ENCODE results near the gene HMOX1.
"Not testable (repeated sequence)": the region's sequence is repeated elsewhere in the genome, so short reads cannot be mapped to it uniquely, and the experiment has no call there.

HMOX1 gene

DNA sequence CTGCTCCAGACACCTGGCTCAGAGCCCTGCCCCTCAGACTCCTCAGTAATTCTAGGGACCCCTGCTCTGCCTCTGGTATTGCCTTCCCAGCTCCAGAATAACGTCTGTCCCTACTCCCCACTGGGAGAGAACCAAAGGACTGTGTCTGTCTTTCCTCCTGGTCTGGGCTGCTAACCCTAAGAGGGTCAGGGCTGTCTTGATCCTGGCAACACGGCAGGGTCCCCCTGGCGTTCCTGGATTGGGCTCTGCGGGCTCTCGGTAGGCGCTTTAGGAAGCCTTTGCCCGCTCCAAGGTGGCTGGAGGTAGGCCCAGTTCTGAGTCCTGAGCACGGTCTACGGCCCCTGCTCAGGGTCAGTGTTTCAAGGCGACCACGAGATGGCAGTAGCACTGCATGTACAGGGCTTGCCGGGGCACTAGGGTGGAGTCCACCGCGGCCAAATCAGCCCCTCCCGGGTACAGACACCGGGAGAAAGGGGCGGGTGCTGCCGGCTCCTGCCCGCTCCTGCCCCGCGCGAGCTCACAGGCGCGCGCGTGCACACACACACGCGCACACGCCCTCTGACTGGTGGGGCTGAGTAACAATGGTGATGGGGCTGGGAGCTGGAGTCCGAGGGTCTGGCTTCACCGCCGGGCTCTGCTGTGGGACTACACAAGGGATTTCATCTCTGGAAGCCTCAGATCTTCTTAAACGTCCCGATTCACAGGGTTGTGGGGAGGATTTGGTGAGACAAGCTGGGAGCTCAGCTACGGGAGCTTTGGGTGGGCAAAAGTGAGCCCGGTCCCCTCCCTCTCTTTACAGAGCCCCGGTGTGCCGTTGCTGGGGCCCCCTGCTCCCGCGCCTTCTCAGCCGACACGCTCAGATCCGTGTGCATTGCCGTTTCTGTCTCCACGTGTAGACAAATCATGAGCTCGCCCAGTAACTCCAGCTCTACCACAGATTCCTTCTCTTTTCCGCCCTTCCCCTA lies 30.1 kb upstream of the HMOX1 start:
- peak; percentile 96 for DNase-seq (ENCODE audit: low spot score)

DNA sequence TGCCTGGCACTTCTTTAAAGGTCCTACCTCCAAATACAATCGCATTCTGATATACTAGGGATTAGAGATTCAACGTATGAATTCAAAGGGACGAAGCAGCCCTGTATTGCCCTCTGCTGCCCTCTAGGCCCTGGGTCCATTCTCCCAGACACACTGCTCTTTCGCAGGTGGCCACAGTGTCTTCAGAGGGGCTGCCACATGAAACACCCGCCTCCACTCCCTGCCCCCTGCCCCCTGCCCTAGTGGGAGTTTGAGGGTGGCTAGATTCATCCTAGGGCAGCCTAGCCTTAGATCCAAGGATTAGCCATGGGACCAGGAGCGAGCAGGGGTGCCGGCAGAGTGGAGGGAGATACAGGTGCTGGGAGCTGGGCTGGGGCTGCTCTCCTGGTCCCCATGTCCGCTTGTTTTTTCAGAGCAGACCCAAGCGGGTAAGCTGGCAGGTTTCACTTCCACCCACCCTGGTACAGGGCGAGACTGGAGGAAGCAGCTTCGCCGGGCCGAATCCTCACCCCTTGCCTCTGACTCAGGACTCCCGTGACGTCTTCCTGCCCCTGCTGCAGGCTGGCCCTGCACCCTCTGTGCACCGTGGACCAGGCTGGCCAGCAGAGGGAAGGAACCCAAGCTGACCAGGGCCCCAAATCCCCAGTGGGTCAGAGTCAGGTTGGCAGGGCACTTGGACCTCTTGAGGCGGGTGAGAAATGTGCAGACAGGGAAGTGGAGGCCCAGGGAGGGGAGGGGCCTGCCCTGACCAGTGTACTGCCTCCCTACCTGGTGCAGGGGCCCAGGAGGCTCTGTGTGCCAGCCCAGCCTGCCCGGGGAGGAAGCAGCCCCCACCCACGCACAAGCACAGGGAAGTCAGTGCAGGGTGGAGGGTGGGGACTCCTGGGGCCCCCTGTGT lies 28.4 kb upstream of the HMOX1 start:
- peak; percentile 40 for DNase-seq (ENCODE audit: low spot score)

- DNase-seq (ENCODE audit: low spot score): no peak
These were observed 27.6 kb upstream of the HMOX1 start for GRCh38 chr22:35353318-35353717.

DNA sequence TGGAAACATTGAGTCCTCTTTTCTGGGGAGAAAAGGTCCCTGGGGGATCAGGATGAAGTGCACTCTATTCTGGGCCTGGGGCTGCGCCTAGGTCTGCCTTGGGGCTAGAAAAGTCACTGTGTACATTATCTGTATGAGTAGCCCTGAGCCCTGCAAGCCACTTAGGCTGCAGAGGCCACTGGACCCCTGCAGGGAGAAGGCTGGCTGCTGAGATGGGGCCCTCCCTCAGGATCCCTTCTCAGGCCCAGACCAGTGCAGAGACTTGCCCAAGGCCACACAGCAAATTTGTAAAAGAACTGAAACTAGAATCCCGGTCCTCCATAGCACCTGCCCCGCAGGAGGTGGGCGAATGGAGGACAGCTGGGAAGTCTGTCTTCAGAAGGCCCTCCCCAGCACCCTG lies 26.8 kb upstream of the HMOX1 start:
- DNase-seq (ENCODE audit: low spot score): no peak

DNA sequence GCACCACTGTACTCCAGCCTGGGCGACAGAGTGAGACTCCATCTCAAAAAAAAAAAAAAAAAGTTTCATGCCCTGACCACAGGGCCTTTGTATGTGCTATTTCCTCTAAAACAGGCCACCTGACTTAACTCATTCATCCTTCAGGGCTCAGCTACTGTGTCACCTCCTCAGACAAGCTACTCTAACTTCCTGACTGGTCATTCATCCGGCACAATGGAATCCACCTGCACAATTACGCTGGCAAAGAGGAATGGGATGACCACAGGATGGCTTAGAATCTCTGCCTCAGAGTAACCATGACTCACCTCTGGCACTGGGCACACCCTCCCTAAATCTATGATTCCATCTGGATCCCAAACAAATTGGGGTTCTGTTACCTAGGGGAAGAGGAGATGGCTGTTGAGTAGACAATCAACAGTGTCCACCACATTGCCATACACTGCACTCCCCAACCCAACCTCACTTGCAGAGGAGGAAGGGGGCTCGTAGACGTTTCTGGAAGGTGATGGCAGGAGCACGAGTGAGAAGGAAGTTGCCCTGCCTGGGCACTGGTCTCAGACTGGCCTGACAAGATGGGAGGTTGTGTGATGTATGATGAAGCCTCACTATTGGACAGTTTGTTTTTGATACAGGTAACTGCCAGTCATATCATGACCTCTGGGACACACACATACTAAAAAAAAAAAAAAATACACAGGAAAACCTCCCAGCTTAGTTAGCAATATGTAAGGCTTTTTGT lies 22.8 kb upstream of the HMOX1 start:
- DNase-seq (ENCODE audit: low spot score): peak; percentile 51

DNA sequence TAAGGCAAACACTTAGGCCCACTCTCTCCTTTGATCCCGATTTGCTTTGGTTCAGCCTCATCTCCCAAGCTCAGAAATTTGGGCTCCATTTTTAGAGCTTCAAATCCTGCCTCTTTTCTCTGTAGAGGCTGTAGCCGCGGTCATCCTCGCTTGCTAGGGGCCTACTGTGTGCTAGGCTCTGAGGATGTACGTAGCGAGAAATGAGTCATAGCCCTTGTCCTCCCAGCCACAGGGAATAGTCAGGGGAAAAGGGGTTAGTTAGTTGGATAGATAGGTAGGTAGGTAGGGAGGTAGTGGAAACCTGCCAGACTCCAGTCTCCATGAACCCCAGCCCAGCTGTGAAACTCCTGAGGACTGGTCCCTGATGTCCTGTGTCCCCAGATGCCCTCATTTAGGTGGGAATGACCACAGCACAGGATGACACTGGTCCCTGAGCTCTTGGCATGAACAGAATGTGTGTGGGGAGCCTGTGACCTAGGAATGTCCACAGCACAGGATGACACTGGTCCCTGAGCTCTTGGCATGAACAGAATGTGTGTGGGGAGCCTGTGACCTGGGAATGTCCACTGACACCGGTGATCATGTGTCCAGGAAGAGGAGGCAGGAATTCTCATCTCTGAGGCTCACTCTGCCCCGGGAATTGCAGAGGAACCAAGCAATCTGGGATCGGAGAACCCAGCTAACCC lies 21.4 kb upstream of the HMOX1 start:
- no peak for DNase-seq (ENCODE audit: low spot score)

DNA sequence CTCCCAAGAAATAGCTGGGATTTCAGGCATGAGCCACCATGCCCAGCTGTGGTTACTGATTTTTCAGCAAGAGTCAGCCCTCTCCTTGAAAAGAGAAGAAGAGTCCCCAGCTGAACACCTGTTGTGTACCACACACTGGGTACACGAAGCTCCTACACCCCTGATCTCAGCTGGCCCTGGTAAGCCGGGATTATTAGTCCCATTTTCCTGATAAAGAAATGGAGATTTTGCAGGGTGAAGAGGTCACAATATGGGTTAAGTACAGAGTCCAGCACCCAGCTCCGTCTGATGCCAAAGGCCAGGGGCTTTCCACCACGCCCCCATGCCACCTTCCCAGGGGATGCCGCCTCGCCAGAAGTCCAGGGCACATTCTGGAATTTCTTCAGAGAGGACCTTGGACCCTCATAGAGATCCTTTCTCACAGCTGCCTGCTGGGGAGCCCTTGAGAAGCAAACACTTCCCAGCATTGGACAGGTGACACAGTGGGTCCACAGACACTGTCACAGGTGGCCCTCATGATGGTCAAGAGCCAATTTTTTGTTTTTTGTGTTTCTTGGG lies 19.8 kb upstream of the HMOX1 start:
- no peak for DNase-seq (ENCODE audit: low spot score)

GRCh38 chr22:35363566-35364086 lies 17.3 kb upstream of the HMOX1 start:
- DNase-seq (ENCODE audit: low spot score): no peak

- DNase-seq (ENCODE audit: low spot score): not testable (repeated sequence)
These were observed 16.7 kb upstream of the HMOX1 start for GRCh38 chr22:35364230-35364629.

DNA sequence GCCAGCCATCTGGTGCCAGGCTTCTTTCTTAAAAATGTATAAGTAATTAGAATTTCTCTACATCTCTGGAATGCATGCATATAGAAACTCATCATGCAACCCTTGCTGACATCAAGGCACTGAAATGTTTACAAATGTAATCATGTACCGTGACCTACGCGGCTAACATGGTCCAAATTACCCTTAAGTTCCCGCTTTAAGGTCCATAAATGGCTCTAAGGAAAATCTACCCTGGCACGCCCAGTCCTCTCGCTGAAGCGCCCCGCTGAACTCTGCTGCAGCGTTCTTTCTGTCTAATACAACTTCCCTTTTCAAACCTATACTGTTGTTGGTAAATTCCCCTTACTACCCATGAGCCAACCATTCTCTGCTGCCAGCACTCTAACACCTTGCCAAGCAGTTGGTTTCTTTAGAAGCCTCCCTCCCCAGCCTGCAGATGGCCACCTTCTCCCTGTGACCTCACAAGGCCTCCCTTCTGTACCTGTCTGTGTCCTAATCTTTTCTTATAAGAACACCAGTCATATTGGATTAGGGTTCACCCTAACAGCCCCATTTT lies 13.5 kb upstream of the HMOX1 start:
- DNase-seq (ENCODE audit: low spot score): no peak

DNA sequence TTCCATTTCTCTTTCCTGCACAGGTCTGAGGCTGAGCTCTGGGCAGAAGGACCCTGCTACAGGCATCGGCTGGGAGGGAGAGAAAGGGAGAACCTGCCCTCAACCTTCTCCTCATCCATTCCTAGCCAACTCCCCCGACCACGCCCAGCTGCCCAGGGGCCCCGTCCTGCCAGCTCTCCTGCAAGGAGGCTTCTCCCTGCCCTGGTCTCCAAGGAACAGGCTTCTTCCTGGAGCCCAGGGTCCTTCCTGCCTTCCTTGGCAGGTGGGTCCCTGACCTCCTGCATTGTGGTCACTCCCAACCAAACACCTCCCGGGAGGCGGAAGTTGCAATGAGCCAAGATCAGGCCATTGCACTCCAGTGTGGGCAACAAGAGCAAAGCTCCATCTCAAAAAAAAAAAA lies 12.5 kb upstream of the HMOX1 start:
- DNase-seq (ENCODE audit: low spot score): no peak

DNA sequence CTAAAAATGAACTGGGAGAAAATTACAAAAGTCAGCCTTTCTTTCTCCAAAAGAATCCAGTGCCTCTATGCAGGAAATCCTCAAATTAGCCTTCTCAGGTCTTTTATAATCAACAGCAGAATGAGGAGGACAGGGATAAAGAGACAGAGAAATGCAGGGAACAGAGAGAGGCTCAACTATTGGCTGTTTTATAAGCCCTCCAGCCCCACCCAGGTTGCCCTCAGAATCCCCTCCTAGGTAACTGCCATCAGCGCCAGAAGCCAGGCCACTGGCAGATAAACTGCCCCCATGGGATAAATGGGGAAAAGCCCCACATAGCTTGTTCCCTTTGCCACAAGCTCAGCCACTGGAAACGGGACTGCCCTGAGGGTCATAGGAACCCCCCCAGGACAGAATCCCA lies 10.9 kb upstream of the HMOX1 start:
- DNase-seq (ENCODE audit: low spot score): no peak

GRCh38 chr22:35373781-35374180 lies 7.1 kb upstream of the HMOX1 start:
- DNase-seq (ENCODE audit: low spot score): no peak

GRCh38 chr22:35375031-35375430 lies 5.9 kb upstream of the HMOX1 start:
- DNase-seq (ENCODE audit: low spot score): peak; percentile 20

GRCh38 chr22:35375526-35375925 lies 5.4 kb upstream of the HMOX1 start:
- DNase-seq (ENCODE audit: low spot score): no peak

GRCh38 chr22:35376728-35377472 lies 4.0 kb upstream of the HMOX1 start:
- DNase-seq (ENCODE audit: low spot score): peak; percentile 95

DNA sequence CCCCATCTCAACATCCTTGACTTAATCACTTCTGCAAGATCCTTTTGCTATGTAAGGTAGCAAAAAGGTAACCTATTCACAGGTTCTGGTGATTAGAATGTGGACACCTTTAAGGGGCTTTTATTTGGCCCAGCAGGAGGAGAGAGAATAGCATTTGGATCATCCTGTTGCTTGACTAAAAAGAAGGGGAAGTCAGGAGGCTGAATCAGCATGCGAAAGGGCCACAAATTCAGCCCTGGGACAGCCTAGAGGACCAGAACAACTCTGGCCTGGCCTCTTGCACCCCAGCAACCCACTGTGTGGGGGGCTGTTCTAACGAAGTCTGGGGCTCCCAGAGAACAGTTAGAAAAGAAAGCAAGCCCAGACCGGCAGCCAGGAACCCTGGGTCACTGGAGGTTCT lies 3.2 kb upstream of the HMOX1 start:
- no peak for DNase-seq (ENCODE audit: low spot score)

GRCh38 chr22:35378621-35379020 lies 2.3 kb upstream of the HMOX1 start:
- DNase-seq (ENCODE audit: low spot score): no peak

DNA sequence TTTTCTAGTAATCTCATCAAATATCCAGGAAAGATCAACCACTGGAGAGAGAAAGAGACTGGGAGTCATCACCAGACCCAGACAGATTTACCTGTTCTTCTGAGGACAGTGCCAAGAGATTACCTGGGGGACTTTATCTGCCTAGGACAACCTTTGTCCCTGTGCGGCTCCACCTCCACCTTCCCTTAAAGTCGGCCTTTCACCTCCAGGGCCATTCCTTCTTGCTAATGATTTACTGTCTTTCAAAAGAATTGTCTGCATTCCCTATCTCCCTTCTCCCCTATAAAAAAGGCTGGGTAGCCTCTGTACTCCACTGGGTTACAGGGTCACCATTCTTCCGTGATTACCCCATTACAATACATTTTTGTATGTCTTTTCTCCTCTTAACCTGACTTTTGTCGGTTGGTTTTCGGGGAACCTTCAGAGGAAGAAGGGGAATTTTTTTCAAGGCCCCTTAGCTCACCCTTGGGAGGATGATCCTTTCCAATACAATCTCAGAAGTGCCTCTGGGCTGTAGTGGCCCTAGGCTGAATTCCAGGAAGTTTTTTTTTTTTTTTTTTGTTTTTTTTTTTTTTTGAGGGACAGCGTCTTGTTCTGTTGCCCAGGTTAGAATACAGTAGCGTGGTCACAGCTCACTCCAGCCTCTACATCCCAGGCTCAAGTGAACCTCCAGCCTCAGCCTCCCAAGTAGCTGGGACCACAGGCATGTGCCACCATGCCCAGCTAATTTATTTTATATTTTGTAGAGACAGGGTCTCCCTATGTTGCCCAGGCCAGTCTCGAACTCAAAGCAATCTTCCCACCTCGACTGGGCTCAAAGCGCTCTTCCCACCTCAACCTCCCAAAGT lies 1.5 kb upstream of the HMOX1 start:
- DNase-seq (ENCODE audit: low spot score): no peak
